Bronchial epithelial cell (primary cell): ENCODE measurements around the gene LAMA3. TPM values are rescaled to one million over a fixed set of nuclear protein-coding genes. Genes with fewer than 3 reads are reported as not detected.

Source experiments
- DNase-seq: peaks from one replicate; pipeline ENCODE4 v3.0.0-alpha.2; 2010; ENCODE audit warnings: low read depth
- FAIRE-seq: peaks from 2 replicates; lab custom pipeline; 2011; peaks lifted over from hg19 to GRCh38; lab: Jason Lieb, UNC
- H3K27me3 ChIP-seq: 2 replicates; pipeline ENCODE4 v1.5.1; 2011; ENCODE audit warnings: low read length; ENCODE audit not compliant: control insufficient read depth, insufficient read depth
- H3K36me3 ChIP-seq: 2 replicates; pipeline ENCODE4 v1.5.1; 2011; ENCODE audit warnings: low read length; ENCODE audit not compliant: control insufficient read depth, insufficient read depth
- H3K4me3 ChIP-seq: 2 replicates; pipeline ENCODE4 v1.5.1; 2011; ENCODE audit warnings: mild to moderate bottlenecking, low read depth, low read length, control low read depth
- total RNA-seq: library from RNA; depleted of rRNA; stranded (reverse); fragments of >200 nt; gene quantifications from 2 replicates; pipeline ENCODE4 v1.2.1, GENCODE V29; 2014
- TF ChIP-seq, protein P1 (sequence below): IDR thresholded peaks from 2 replicates; pipeline ENCODE4 v1.5.1; 2011; ENCODE audit warnings: mild to moderate bottlenecking, moderate library complexity, low read length, control low read depth, inconsistent platforms; ENCODE audit not compliant: insufficient read depth, severe bottlenecking

The LAMA3 gene
- total RNA-seq, 1 donor from 2014 or later = 531 TPM

- no peak for FAIRE-seq
- no peak for DNase-seq
- Histone ChIP-seq H3K4me3 (no peak overlapping the region), H3K36me3 (peaks cover 1% of the 10 kb centered on the region), H3K27me3 (no peaks in the 10 kb centered on the region)
- TF ChIP-seq, protein P1, sequence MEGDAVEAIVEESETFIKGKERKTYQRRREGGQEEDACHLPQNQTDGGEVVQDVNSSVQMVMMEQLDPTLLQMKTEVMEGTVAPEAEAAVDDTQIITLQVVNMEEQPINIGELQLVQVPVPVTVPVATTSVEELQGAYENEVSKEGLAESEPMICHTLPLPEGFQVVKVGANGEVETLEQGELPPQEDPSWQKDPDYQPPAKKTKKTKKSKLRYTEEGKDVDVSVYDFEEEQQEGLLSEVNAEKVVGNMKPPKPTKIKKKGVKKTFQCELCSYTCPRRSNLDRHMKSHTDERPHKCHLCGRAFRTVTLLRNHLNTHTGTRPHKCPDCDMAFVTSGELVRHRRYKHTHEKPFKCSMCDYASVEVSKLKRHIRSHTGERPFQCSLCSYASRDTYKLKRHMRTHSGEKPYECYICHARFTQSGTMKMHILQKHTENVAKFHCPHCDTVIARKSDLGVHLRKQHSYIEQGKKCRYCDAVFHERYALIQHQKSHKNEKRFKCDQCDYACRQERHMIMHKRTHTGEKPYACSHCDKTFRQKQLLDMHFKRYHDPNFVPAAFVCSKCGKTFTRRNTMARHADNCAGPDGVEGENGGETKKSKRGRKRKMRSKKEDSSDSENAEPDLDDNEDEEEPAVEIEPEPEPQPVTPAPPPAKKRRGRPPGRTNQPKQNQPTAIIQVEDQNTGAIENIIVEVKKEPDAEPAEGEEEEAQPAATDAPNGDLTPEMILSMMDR = no peak
These were observed 164.4 kb downstream of the LAMA3 start for GRCh38 chr18:23853448-23854195.

DNA sequence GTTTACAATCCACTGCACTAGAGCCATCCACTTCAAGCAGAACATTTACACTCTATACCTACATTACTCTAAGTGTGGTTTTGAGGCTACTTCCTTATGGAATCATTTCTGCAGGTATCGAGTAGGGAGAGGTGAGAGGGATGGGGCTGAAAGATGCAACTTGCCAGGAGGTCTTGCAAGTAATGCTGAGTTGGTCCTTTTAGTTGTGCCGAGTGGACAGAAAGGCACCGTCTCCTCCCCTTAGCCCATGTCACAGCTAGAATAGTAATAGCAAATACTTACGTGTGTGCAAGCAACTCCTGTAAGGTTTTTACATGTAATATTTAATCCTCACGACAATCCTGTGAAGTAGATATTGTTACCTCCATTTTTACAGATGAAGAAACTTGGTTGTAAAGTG, 166.5 kb downstream of the LAMA3 start:
- FAIRE-seq (peak; percentile 18), DNase-seq (no peak)
- Histone ChIP-seq H3K4me3 (no peak overlapping the region), H3K36me3 (peaks cover 3% of the 10 kb centered on the region), H3K27me3 (no peaks in the 10 kb centered on the region)
- TF ChIP-seq, protein P1 = no peak

- DNase-seq (no peak), FAIRE-seq (no peak)
- peaks cover 3% of the 10 kb centered on the region for H3K36me3 ChIP-seq
- no peak overlapping the region for H3K4me3 ChIP-seq
- TF ChIP-seq, protein P1 = no peak
- H3K27me3 ChIP-seq = no peaks in the 10 kb centered on the region
These were observed 167.4 kb downstream of the LAMA3 start for GRCh38 chr18:23856466-23857163.

DNA sequence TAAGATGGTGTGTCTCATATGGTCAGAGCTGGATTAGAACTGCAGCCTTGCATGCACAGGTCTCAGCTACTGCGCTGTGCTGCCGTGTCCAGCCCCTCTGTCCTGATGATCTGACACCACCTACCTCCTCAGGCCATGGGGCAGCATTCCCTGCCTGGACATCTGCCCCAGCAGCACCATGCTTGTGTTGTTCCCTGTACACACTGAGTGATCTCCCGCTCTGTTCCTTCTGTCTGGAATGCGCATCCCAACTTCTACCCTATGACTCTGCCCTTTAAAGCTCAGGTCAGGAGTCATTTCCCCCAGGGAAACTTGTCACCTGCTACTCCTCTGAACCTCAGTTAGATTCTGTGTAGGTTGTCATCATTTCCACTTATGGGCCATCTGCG, 167.9 kb downstream of the LAMA3 start:
- H3K4me3 ChIP-seq = no peak overlapping the region
- peaks cover 3% of the 10 kb centered on the region for H3K36me3 ChIP-seq
- FAIRE-seq (no peak), DNase-seq (no peak)
- H3K27me3 ChIP-seq = no peaks in the 10 kb centered on the region
- TF ChIP-seq, protein P1 = no peak

GRCh38 chr18:23857756-23858155, 168.5 kb downstream of the LAMA3 start:
- DNase-seq (peak; percentile 90), FAIRE-seq (no peak)
- TF ChIP-seq, protein P1 = no peak
- no peaks in the 10 kb centered on the region for H3K27me3 ChIP-seq
- H3K4me3 ChIP-seq = no peak overlapping the region
- H3K36me3 ChIP-seq = peaks cover 3% of the 10 kb centered on the region
